WTC11 (cell line): Measurements from ENCODE around the gene CUL1.

Source experiments
- CTCF ChIP-seq: fragments of 200-600 bp; IDR thresholded peaks from 2 replicates; pipeline ENCODE4 v1.8.0; 2022; ENCODE audit warnings: antibody characterized with exemption
- E2F1 ChIP-seq: sonication (generic); formaldehyde crosslinking; IDR thresholded peaks from 2 replicates; pipeline ENCODE4 v1.8.0; 2022; ENCODE audit warnings: mild to moderate bottlenecking, missing genetic modification reagents
- ELF4 ChIP-seq: sonication (generic); formaldehyde crosslinking; IDR thresholded peaks from 2 replicates; pipeline ENCODE4 v1.8.1; 2022; ENCODE audit warnings: low read depth, mild to moderate bottlenecking, moderate library complexity, missing genetic modification reagents
- GTF2I ChIP-seq: fragments of 250-450 bp; sonication (Bioruptor Pico); conservative IDR thresholded peaks from 2 replicates; pipeline ENCODE4 v1.4.0; 2021; ENCODE audit warnings: mild to moderate bottlenecking
- JAZF1 ChIP-seq: fragments of 250-450 bp; sonication (Bioruptor Pico); IDR thresholded peaks from 2 replicates; pipeline ENCODE4 v1.9.0; 2021; ENCODE audit warnings: moderate library complexity, mild to moderate bottlenecking, inconsistent platforms
- JUN ChIP-seq: sonication (generic); formaldehyde crosslinking; IDR thresholded peaks from 2 replicates; pipeline ENCODE4 v1.8.0; 2023; ENCODE audit warnings: mild to moderate bottlenecking, missing genetic modification reagents
- PREB ChIP-seq: sonication (generic); formaldehyde crosslinking; IDR thresholded peaks from 2 replicates; pipeline ENCODE4 v1.8.1; 2022; ENCODE audit warnings: mild to moderate bottlenecking, missing genetic modification reagents, moderate library complexity, borderline replicate concordance
- RELA ChIP-seq: sonication (generic); formaldehyde crosslinking; IDR thresholded peaks from 2 replicates; pipeline ENCODE4 v1.8.1; 2022; ENCODE audit warnings: missing genetic modification reagents, mild to moderate bottlenecking, borderline replicate concordance
- TCF7 ChIP-seq: sonication (generic); formaldehyde crosslinking; IDR thresholded peaks from 2 replicates; pipeline ENCODE4 v1.8.0; 2022; ENCODE audit warnings: mild to moderate bottlenecking, low read depth, missing genetic modification reagents, moderate library complexity
- TP53 ChIP-seq: sonication (generic); formaldehyde crosslinking; IDR thresholded peaks from 2 replicates; pipeline ENCODE4 v1.8.1; 2023; ENCODE audit warnings: mild to moderate bottlenecking, missing genetic modification reagents
- ZNF423 ChIP-seq: fragments of 250-450 bp; sonication (Bioruptor Pico); IDR thresholded peaks from 2 replicates; pipeline ENCODE4 v2.1.2; 2022; ENCODE audit warnings: mild to moderate bottlenecking, moderate library complexity
- ZNF532 ChIP-seq: fragments of 250-450 bp; sonication (Bioruptor Pico); IDR thresholded peaks from 2 replicates; pipeline ENCODE4 v1.9.0; 2021; ENCODE audit warnings: mild to moderate bottlenecking, borderline replicate concordance

GRCh38 chr7:148800677-148801076, 102.0 kb downstream of the CUL1 start:
- TF ChIP-seq CTCF: no peak
- TF ChIP-seq TP53 (CRISPR knock-in tag): no peak
- no peak for TF ChIP-seq GTF2I (CRISPR knock-in tag)
- TF ChIP-seq ELF4 (CRISPR knock-in tag): no peak
- TF ChIP-seq JAZF1 (CRISPR knock-in tag): no peak
- TF ChIP-seq PREB (CRISPR knock-in tag): no peak
- TF ChIP-seq ZNF532 (CRISPR knock-in tag): no peak
- no peak for TF ChIP-seq TCF7
- TF ChIP-seq E2F1 (CRISPR knock-in tag): no peak
- no peak for TF ChIP-seq ZNF423 (CRISPR knock-in tag)
- TF ChIP-seq JUN (CRISPR knock-in tag): no peak
- no peak for TF ChIP-seq RELA
